ENCODE data around the gene GRM8.

GRCh38 chr7:127214956-127215718, 37.6 kb downstream of the GRM8 start:
- TF ChIP-seq RAD21 (IDR thresholded peaks at IDR 0.05; ENCODE audit: insufficient read depth, low read depth, low read length) (no peak), YY1 (IDR thresholded peaks at IDR 0.05; ENCODE audit: low read depth, low read length) (no peak), EZH2 (IDR thresholded peaks at IDR 0.05; ENCODE audit: borderline replicate concordance, control insufficient read depth, low read depth, low read length) (no peak), GABPA (IDR thresholded peaks at IDR 0.05; ENCODE audit: low read depth) (no peak), MXI1 (IDR thresholded peaks at IDR 0.05; ENCODE audit: low read depth, low read length) (no peak), ZNF384 (IDR thresholded peaks at IDR 0.05; ENCODE audit: borderline replicate concordance, low read depth, low read length) (no peak)

Data from GM12878 (cell line).